ENCODE results near the gene SMIM45.

SMIM45 gene

DNA sequence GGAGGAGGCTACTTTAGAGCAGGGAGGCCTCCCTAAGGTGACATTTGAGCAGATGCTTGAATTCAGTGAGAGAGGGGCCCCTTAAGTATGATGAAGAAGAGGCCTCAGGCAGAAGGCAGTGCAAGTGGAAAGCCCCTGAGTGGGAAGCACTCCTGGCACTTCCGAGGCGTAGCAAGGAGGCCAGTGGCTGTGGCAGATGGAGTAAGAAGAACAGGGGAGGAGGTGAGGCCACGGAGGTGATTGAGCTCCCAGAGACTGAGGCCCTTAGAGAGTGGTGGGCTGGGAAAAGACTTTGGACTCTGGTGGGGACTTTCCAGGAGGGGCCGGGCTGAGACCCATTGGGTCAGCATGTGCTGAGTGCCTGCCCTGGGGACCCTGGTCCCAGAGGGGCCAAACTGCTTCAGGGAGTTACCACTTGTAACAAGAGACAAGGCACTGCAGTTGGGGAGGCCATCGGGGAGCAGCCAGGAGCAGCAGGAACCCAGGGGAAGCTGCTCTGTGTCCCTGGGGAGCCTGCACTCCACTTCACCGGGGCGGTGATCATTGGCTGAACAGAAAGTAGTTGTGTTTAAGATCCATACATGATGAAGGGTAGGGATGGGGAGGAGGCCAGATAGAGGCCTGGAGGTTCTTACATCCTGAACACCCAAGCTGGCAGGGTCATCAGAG lies 2.5 kb upstream of the SMIM45 start:
- H3K4me3 ChIP-seq (ENCODE audit: low read depth, low read length), result no peak overlapping the region
- TF ChIP-seq, protein P1, sequence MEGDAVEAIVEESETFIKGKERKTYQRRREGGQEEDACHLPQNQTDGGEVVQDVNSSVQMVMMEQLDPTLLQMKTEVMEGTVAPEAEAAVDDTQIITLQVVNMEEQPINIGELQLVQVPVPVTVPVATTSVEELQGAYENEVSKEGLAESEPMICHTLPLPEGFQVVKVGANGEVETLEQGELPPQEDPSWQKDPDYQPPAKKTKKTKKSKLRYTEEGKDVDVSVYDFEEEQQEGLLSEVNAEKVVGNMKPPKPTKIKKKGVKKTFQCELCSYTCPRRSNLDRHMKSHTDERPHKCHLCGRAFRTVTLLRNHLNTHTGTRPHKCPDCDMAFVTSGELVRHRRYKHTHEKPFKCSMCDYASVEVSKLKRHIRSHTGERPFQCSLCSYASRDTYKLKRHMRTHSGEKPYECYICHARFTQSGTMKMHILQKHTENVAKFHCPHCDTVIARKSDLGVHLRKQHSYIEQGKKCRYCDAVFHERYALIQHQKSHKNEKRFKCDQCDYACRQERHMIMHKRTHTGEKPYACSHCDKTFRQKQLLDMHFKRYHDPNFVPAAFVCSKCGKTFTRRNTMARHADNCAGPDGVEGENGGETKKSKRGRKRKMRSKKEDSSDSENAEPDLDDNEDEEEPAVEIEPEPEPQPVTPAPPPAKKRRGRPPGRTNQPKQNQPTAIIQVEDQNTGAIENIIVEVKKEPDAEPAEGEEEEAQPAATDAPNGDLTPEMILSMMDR (conservative IDR thresholded peaks at IDR 0.05; ENCODE audit: low read depth, low read length), result no peak
- no peak for DNase-seq (ENCODE audit: low read depth)

GRCh38 chr22:41952713-41953112 lies 763 bp downstream of the SMIM45 start:
- TF ChIP-seq, protein P1 (conservative IDR thresholded peaks at IDR 0.05; ENCODE audit: low read depth, low read length), result no peak
- H3K4me3 ChIP-seq (ENCODE audit: low read depth, low read length), result no peak overlapping the region
- DNase-seq (ENCODE audit: low read depth), result no peak

DNA sequence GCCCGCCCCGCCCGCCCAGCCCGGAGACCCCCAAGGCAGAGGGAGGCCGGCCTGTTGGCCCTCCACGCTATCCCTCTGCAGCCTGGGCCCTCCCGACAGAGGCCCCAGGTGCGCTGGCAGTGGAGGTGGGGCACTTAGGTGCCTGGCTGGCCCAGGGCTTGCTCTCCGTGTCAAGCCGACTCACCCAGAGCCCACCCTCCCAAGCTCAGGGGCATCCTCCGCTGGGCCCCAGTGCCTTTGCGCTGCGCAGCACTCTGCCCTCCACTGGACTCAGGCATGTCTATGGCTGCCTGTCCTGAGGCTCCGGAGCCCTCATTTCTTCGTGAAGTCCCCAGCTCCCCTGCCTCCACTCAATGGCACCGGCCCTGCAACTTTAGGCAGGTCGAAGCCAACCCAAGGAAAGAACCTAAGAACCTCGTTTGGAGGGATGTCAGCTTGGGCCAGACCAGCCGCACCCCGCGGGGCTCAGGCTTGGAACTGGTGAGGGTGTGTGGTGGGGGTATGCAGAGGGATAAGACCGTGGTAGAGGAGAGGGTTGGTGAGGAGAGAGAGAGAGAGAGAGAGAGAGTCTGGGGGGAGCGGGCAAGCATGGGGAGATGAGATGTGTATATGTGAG lies 6.1 kb downstream of the SMIM45 start:
- no peak for DNase-seq (ENCODE audit: low read depth)
- peak overlapping the region; percentile 24 for H3K4me3 ChIP-seq (ENCODE audit: low read depth, low read length)
- TF ChIP-seq, protein P1 (conservative IDR thresholded peaks at IDR 0.05; ENCODE audit: low read depth, low read length), result no peak

- no peak overlapping the region for H3K4me3 ChIP-seq (ENCODE audit: low read depth, low read length)
- DNase-seq (ENCODE audit: low read depth), result peak; percentile 45
- TF ChIP-seq, protein P1 (conservative IDR thresholded peaks at IDR 0.05; ENCODE audit: low read depth, low read length), result no peak
Measured at GRCh38 chr22:41963453-41964111, 11.6 kb downstream of the SMIM45 start.

- TF ChIP-seq, protein P1 (conservative IDR thresholded peaks at IDR 0.05; ENCODE audit: low read depth, low read length), result no peak
- no peak for DNase-seq (ENCODE audit: low read depth)
Measured at GRCh38 chr22:41964112-41964491, 12.2 kb downstream of the SMIM45 start.

DNA sequence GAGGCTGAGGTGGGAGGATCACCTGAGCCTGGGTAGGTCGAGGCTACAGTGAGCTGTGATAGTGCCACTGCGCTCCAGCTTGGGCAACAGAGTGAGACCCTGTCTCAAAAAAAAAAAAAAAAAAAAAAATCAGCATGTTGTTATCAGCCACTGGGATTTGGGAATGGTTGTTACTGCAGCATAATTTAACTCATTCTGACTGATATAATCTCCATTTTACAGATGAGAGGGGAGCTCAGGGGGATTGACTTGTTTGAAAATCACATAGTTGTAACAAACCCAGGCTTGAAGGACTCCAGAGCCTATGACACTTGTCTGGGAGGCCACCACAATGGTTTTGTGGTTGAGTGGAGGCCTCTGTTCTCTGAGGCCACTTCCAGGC lies 14.3 kb downstream of the SMIM45 start:
- TF ChIP-seq, protein P1 (conservative IDR thresholded peaks at IDR 0.05; ENCODE audit: low read depth, low read length), result no peak
- no peak overlapping the region for H3K4me3 ChIP-seq (ENCODE audit: low read depth, low read length)
- no peak for DNase-seq (ENCODE audit: low read depth)

More at GRCh38 chr22:41964112-41964491, 12.2 kb downstream of the SMIM45 start:
- no peak overlapping the region for H3K4me3 ChIP-seq (ENCODE audit: low read depth, low read length)

Measured in choroid plexus epithelial cell (primary cell).